ENCODE results near the gene CLASP1.

- TF ChIP-seq, protein P1, sequence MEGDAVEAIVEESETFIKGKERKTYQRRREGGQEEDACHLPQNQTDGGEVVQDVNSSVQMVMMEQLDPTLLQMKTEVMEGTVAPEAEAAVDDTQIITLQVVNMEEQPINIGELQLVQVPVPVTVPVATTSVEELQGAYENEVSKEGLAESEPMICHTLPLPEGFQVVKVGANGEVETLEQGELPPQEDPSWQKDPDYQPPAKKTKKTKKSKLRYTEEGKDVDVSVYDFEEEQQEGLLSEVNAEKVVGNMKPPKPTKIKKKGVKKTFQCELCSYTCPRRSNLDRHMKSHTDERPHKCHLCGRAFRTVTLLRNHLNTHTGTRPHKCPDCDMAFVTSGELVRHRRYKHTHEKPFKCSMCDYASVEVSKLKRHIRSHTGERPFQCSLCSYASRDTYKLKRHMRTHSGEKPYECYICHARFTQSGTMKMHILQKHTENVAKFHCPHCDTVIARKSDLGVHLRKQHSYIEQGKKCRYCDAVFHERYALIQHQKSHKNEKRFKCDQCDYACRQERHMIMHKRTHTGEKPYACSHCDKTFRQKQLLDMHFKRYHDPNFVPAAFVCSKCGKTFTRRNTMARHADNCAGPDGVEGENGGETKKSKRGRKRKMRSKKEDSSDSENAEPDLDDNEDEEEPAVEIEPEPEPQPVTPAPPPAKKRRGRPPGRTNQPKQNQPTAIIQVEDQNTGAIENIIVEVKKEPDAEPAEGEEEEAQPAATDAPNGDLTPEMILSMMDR (conservative IDR thresholded peaks at IDR 0.05) = no peak
- TF ChIP-seq ZFX (IDR thresholded peaks at IDR 0.05) = no peak
Observed at GRCh38 chr2:121513597-121514333, 135.5 kb downstream of the CLASP1 start.
